Keratinocyte (primary cell): ENCODE results near the gene MOG. TPM values are rescaled to one million over a fixed set of nuclear protein-coding genes. Genes with fewer than 3 reads are reported as not detected.

Source experiments
- DNase-seq: peaks from one replicate; pipeline ENCODE4 v3.0.0-alpha.2; 2011; ENCODE audit warnings: low read depth, missing footprints, low spot score
- FAIRE-seq: peaks from 2 replicates; lab custom pipeline; 2011; peaks lifted over from hg19 to GRCh38; lab: Jason Lieb, UNC
- H2AFZ ChIP-seq: 2 replicates; pipeline ENCODE4 v1.6.0; 2012; ENCODE audit warnings: low read length, control low read depth, inconsistent platforms; ENCODE audit not compliant: control insufficient read depth
- H3K27ac ChIP-seq: 2 replicates; pipeline ENCODE4 v1.5.1; 2011; ENCODE audit warnings: low read length; ENCODE audit not compliant: control insufficient read depth, insufficient read depth
- H3K27me3 ChIP-seq: 3 replicates; pipeline ENCODE4 v1.6.0; 2011; ENCODE audit warnings: low read length; ENCODE audit not compliant: control insufficient read depth, insufficient read depth; ENCODE audit errors: extremely low read depth
- H3K36me3 ChIP-seq, 2 experiments: 2 replicates in 1 of 2; 3 replicates in 1 of 2; pipeline ENCODE4 v1.5.1; 2011; ENCODE audit warnings: low read length in 2 of 2, mild to moderate bottlenecking in 1 of 2; ENCODE audit not compliant: control insufficient read depth in 2 of 2, insufficient read depth in 2 of 2; ENCODE audit errors: extremely low read depth in 1 of 2
- H3K4me1 ChIP-seq: 3 replicates; pipeline ENCODE4 v1.5.1; 2011; ENCODE audit warnings: low read length; ENCODE audit not compliant: control insufficient read depth, insufficient read depth; ENCODE audit errors: extremely low read depth
- H3K4me2 ChIP-seq: 3 replicates; pipeline ENCODE4 v1.6.0; 2011; ENCODE audit warnings: low read depth, low read length; ENCODE audit not compliant: control insufficient read depth, insufficient read depth; ENCODE audit errors: extremely low read depth
- H3K4me3 ChIP-seq, 3 experiments: fragments of 200-600 bp in 1 of 3; sonication (generic) in 1 of 3; 2 replicates in 2 of 3; 3 replicates in 1 of 3; pipeline ENCODE4 v1.5.1; 2011 to 2016; ENCODE audit warnings: low read length in 3 of 3, mild to moderate bottlenecking in 3 of 3, control low read depth in 2 of 3, inconsistent platforms in 1 of 3, low read depth in 1 of 3, mixed read lengths in 1 of 3, mixed run types in 1 of 3, moderate library complexity in 1 of 3; ENCODE audit not compliant: control insufficient read depth in 2 of 3, insufficient read depth in 2 of 3; ENCODE audit errors: extremely low read depth in 1 of 3
- H3K79me2 ChIP-seq: 2 replicates; pipeline ENCODE4 v1.6.0; 2012; ENCODE audit warnings: low read length; ENCODE audit not compliant: control insufficient read depth, insufficient read depth
- H3K9ac ChIP-seq: 3 replicates; pipeline ENCODE4 v1.6.0; 2011; ENCODE audit warnings: low read length; ENCODE audit not compliant: control insufficient read depth, insufficient read depth; ENCODE audit errors: extremely low read depth
- H3K9me1 ChIP-seq: 3 replicates; pipeline ENCODE4 v1.6.0; 2011; ENCODE audit warnings: low read length; ENCODE audit not compliant: control insufficient read depth, insufficient read depth; ENCODE audit errors: extremely low read depth
- H3K9me3 ChIP-seq: 2 replicates; pipeline ENCODE4 v1.5.1; 2012; ENCODE audit warnings: low read depth, low read length; ENCODE audit not compliant: control insufficient read depth
- H4K20me1 ChIP-seq: 3 replicates; pipeline ENCODE4 v1.6.0; 2011; ENCODE audit warnings: low read length; ENCODE audit not compliant: control insufficient read depth, insufficient read depth; ENCODE audit errors: extremely low read depth
- EZH2 ChIP-seq: IDR thresholded peaks from one replicate; pipeline ENCODE4 v1.6.1; 2012; ENCODE audit warnings: inconsistent platforms, mild to moderate bottlenecking, low read length, moderate library complexity
- dilution Hi-C: fragments of 300-500 bp; cut with MboI; formaldehyde crosslinking; loops from one replicate; pipeline ENCODE4 v1.7.0; 2020; ENCODE audit warnings: low sequenced_read_pairs; ENCODE audit not compliant: extremely low pct_ligation_motif_present
- polyA plus RNA-seq, 5 experiments: library from polyadenylated mRNA; depleted of rRNA in 3 of 5; stranded (reverse) in 3 of 5; stranded (forward) in 1 of 5; unstranded in 1 of 5; fragments of >200 nt; gene quantifications; 1 replicate in 1 of 5; 2 replicates in 3 of 5; 3 replicates in 1 of 5; pipeline versions ENCODE4 v1.2.1 to v1.2.3, GENCODE V29; 2011 to 2012; ENCODE audit warnings: missing spikeins in 2 of 5, low read depth in 1 of 5, low replicate concordance in 1 of 5
- TF ChIP-seq, protein P1 (sequence below), 3 experiments: IDR thresholded peaks in 1 of 3; conservative IDR thresholded peaks in 1 of 3; optimal IDR thresholded peaks in 1 of 3; 2 replicates in 2 of 3; 3 replicates in 1 of 3; pipeline versions ENCODE3 to v1.5.1; 2011; ENCODE audit warnings: low read length in 3 of 3, mild to moderate bottlenecking in 3 of 3, moderate library complexity in 2 of 3, control low read depth in 1 of 3, inconsistent platforms in 1 of 3; ENCODE audit not compliant: insufficient read depth in 2 of 3; ENCODE audit errors: extremely low read depth in 1 of 3

The MOG gene
- polyA plus RNA-seq, 1 donor (not counting 4 experiments of a cell fraction or from before 2014, with no cell fraction given), result not detected

DNA sequence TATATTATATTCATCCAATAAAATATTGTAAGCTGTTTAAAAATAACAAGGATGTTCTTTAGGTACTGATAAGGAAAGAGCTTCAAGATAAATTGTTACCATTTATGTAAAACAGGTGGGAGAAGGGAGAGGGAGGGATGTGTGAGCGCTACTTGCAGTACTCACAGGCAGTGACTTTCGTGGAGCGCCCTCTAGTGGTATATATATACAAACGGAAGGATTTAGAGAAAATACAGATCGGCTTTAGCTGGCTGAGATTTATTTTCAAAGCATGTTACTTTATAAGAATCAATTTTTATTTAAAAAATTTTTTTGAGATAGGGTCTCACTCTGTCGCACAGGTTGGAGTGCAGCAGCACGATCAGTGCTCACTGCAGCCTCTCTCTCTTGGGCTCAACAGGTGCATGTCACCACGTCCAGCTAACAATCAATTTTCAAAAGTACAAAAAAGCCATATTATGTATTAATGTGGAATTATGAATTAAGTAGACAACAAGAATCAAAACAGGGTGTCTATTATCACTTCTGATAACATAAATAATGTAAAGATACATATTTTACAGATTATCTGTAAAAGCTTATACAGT lies 3.3 kb upstream of the MOG start:
- no peak for FAIRE-seq
- H3K4me2 ChIP-seq, result no peak overlapping the region

GRCh38 chr6:29655658-29656057 lies 1.2 kb upstream of the MOG start:
- Histone ChIP-seq H3K9me3 (no peaks in the 10 kb centered on the region), H3K4me1 (no peaks in the 10 kb centered on the region), H3K27ac (no peak overlapping the region), H3K9ac (no peak overlapping the region), H3K9me1 (no peaks in the 10 kb centered on the region), H3K4me2 (no peak overlapping the region), H4K20me1 (no peaks in the 10 kb centered on the region), H3K79me2 (no peaks in the 10 kb centered on the region), H3K4me3 (no peak overlapping the region), H3K27me3 (no peaks in the 10 kb centered on the region), H3K36me3 (no peaks in the 10 kb centered on the region), H2AFZ (no peak overlapping the region)
- FAIRE-seq, result no peak
- no peak for TF ChIP-seq EZH2
- TF ChIP-seq, protein P1, sequence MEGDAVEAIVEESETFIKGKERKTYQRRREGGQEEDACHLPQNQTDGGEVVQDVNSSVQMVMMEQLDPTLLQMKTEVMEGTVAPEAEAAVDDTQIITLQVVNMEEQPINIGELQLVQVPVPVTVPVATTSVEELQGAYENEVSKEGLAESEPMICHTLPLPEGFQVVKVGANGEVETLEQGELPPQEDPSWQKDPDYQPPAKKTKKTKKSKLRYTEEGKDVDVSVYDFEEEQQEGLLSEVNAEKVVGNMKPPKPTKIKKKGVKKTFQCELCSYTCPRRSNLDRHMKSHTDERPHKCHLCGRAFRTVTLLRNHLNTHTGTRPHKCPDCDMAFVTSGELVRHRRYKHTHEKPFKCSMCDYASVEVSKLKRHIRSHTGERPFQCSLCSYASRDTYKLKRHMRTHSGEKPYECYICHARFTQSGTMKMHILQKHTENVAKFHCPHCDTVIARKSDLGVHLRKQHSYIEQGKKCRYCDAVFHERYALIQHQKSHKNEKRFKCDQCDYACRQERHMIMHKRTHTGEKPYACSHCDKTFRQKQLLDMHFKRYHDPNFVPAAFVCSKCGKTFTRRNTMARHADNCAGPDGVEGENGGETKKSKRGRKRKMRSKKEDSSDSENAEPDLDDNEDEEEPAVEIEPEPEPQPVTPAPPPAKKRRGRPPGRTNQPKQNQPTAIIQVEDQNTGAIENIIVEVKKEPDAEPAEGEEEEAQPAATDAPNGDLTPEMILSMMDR (optimal IDR thresholded peaks at IDR 0.05 in 1 of 3, IDR thresholded peaks at IDR 0.05 in 1 of 3, conservative IDR thresholded peaks at IDR 0.05 in 1 of 3; ENCODE audit: extremely low read depth in 1 of 3, insufficient read depth in 2 of 3, low read length in 3 of 3), result no peak
- no peak for DNase-seq
- dilution Hi-C loops, result no loop called here

More for the DNA sequence above, 3.3 kb upstream of the MOG start:
- Histone ChIP-seq H3K9me3 (no peaks in the 10 kb centered on the region), H3K9me1 (no peaks in the 10 kb centered on the region), H3K27me3 (no peaks in the 10 kb centered on the region), H4K20me1 (no peaks in the 10 kb centered on the region), H3K9ac (no peak overlapping the region), H3K4me3 (no peak overlapping the region), H3K27ac (no peak overlapping the region), H3K36me3 (no peaks in the 10 kb centered on the region), H3K4me1 (peaks cover 11% of the 10 kb centered on the region), H2AFZ (no peak overlapping the region), H3K79me2 (no peaks in the 10 kb centered on the region)
- DNase-seq, result no peak
- TF ChIP-seq, protein P1 (optimal IDR thresholded peaks at IDR 0.05 in 1 of 3, IDR thresholded peaks at IDR 0.05 in 1 of 3, conservative IDR thresholded peaks at IDR 0.05 in 1 of 3; ENCODE audit: extremely low read depth in 1 of 3, insufficient read depth in 2 of 3, low read length in 3 of 3), result peak; percentile 58 to 72 (median 70)
- no peak for TF ChIP-seq EZH2
- dilution Hi-C loops, result no loop called here
